Liver (tissue), 9 donors: Measurements from ENCODE around the gene S100A13. TPM values are rescaled to one million over a fixed set of nuclear protein-coding genes. Genes with fewer than 3 reads are reported as not detected.

Experiments used
- DNase-seq: peaks from one replicate; pipeline ENCODE4 v3.0.0-alpha.2; 2017; ENCODE audit warnings: low spot score
- H3K27ac ChIP-seq, 2 donors: one replicate each; pipeline ENCODE4 v1.7.0; 2013; ENCODE audit warnings: inconsistent platforms in 2 of 2, low read length in 2 of 2, control low read depth in 1 of 2, low read depth in 1 of 2, mild to moderate bottlenecking in 1 of 2
- H3K27me3 ChIP-seq, 4 donors: one replicate each; pipeline versions ENCODE4 v1.6.1 to v1.7.0; 2013; ENCODE audit warnings: low read length in 3 of 4, inconsistent platforms in 1 of 4, mild to moderate bottlenecking in 1 of 4, moderate library complexity in 1 of 4; ENCODE audit not compliant: control insufficient read depth in 4 of 4, insufficient read depth in 4 of 4
- H3K36me3 ChIP-seq, 4 donors: one replicate each; pipeline versions ENCODE4 v1.6.1 to v1.7.0; 2013; ENCODE audit warnings: low read length in 3 of 4, mild to moderate bottlenecking in 3 of 4, low read depth in 1 of 4, moderate library complexity in 1 of 4; ENCODE audit not compliant: control insufficient read depth in 4 of 4, insufficient read depth in 3 of 4
- H3K4me1 ChIP-seq, 4 donors: one replicate each; pipeline versions ENCODE4 v1.6.1 to v1.7.0; 2013; ENCODE audit warnings: low read length in 3 of 4, mild to moderate bottlenecking in 3 of 4, moderate library complexity in 1 of 4; ENCODE audit not compliant: control insufficient read depth in 4 of 4, insufficient read depth in 4 of 4
- H3K4me3 ChIP-seq, 3 donors: one replicate each; pipeline versions ENCODE4 v1.6.1 to v1.7.0; 2013; ENCODE audit warnings: low read length in 3 of 3, control low read depth in 1 of 3, low read depth in 1 of 3, mild to moderate bottlenecking in 1 of 3
- H3K9ac ChIP-seq, 2 donors: one replicate each; pipeline ENCODE4 v1.7.0; 2013; ENCODE audit warnings: low read length in 2 of 2, mild to moderate bottlenecking in 2 of 2, moderate library complexity in 2 of 2, control low read depth in 1 of 2, low read depth in 1 of 2
- H3K9me3 ChIP-seq, 4 donors: one replicate each; pipeline versions ENCODE4 v1.6.1 to v1.7.0; 2013; ENCODE audit warnings: low read length in 3 of 4; ENCODE audit not compliant: control insufficient read depth in 4 of 4
- ATF3 ChIP-seq: IDR thresholded peaks from 2 replicates; pipeline ENCODE4 v1.6.1; 2016; ENCODE audit warnings: antibody characterized with exemption
- EGR1 ChIP-seq, 2 donors: IDR thresholded peaks; 2 replicates each; pipeline ENCODE4 v1.6.1; 2016 to 2018; ENCODE audit warnings: antibody characterized with exemption in 2 of 2, low read depth in 2 of 2
- FOXA1 ChIP-seq: IDR thresholded peaks from 2 replicates; pipeline ENCODE4 v1.6.1; 2016; ENCODE audit warnings: antibody characterized with exemption
- FOXA2 ChIP-seq: IDR thresholded peaks from 2 replicates; pipeline ENCODE4 v1.6.1; 2016; ENCODE audit warnings: antibody characterized with exemption
- GABPA ChIP-seq, 2 donors: IDR thresholded peaks in 1 of 2; conservative IDR thresholded peaks in 1 of 2; 2 replicates each; pipeline ENCODE4 v1.6.1; 2016; ENCODE audit warnings: antibody characterized with exemption in 2 of 2, mild to moderate bottlenecking in 1 of 2, moderate library complexity in 1 of 2
- HNF4A ChIP-seq, 2 donors: conservative IDR thresholded peaks; 2 replicates each; pipeline ENCODE4 v1.6.1; 2016; ENCODE audit warnings: antibody characterized with exemption in 2 of 2, mild to moderate bottlenecking in 2 of 2
- HNF4G ChIP-seq: IDR thresholded peaks from 2 replicates; pipeline ENCODE4 v1.6.1; 2016; ENCODE audit warnings: antibody characterized with exemption
- JUND ChIP-seq, 2 donors: IDR thresholded peaks; 2 replicates each; pipeline ENCODE4 v1.6.1; 2016; ENCODE audit warnings: antibody characterized with exemption in 2 of 2
- MAX ChIP-seq: IDR thresholded peaks from 2 replicates; pipeline ENCODE4 v1.6.1; 2016; ENCODE audit warnings: antibody characterized with exemption
- NR2F2 ChIP-seq: IDR thresholded peaks from 2 replicates; pipeline ENCODE4 v1.6.1; 2016; ENCODE audit warnings: antibody characterized with exemption
- RAD21 ChIP-seq, 2 donors: IDR thresholded peaks; 2 replicates each; pipeline ENCODE4 v1.6.1; 2016; ENCODE audit warnings: antibody characterized with exemption in 2 of 2, mild to moderate bottlenecking in 2 of 2
- RXRA ChIP-seq, 2 donors: IDR thresholded peaks; 2 replicates each; pipeline ENCODE4 v1.6.1; 2017 to 2018; ENCODE audit warnings: antibody characterized with exemption in 2 of 2, mild to moderate bottlenecking in 1 of 2
- SP1 ChIP-seq: IDR thresholded peaks from 2 replicates; pipeline ENCODE4 v1.6.1; 2018; ENCODE audit warnings: antibody characterized with exemption, mild to moderate bottlenecking
- TAF1 ChIP-seq: conservative IDR thresholded peaks from 2 replicates; pipeline ENCODE4 v1.6.1; 2016; ENCODE audit warnings: antibody characterized with exemption, mild to moderate bottlenecking
- YY1 ChIP-seq: IDR thresholded peaks from 2 replicates; pipeline ENCODE4 v1.6.1; 2016; ENCODE audit warnings: antibody characterized with exemption, mild to moderate bottlenecking
- ZBTB33 ChIP-seq: IDR thresholded peaks from 2 replicates; pipeline ENCODE4 v1.6.1; 2016; ENCODE audit warnings: antibody characterized with exemption
- WGBS: extraction: QIAGEN DNeasy Blood & Tissue Kit; methylation state at CpG from one replicate; pipeline ENCODE4 v1.1.7; 2013; 5-methylcytosine and 5-hydroxymethylcytosine counted together
- polyA plus RNA-seq, 2 donors: library from polyadenylated mRNA; stranded (reverse) in 1 of 2; unstranded in 1 of 2; fragments of 200-250 nt in 1 of 2; fragments of >200 nt in 1 of 2; fragmentation: Nextera tagmentation in 1 of 2; extraction: Ambion mirVana in 1 of 2; gene quantifications; one replicate each; pipeline versions ENCODE4 v1.2.1 to v1.2.3, GENCODE V29; 2013 to 2015
- total RNA-seq, 2 donors: library from RNA; depleted of rRNA; stranded (reverse); fragments of >200 nt; gene quantifications; one replicate each; pipeline ENCODE4 v1.2.3, GENCODE V29; 2014
- TF ChIP-seq, protein P1 (sequence below): fragments of 150-350 bp; IDR thresholded peaks from 2 replicates; pipeline ENCODE4 v1.5.1; 2017; ENCODE audit warnings: improper control_type of control experiment, low read depth, low read length; ENCODE audit not compliant: missing input control
- TF ChIP-seq, protein P2 (sequence below): IDR thresholded peaks from 2 replicates; pipeline ENCODE4 v1.6.1; 2016; ENCODE audit warnings: antibody characterized with exemption, mild to moderate bottlenecking
- donor health status: healthy.
- donor health status: healthy.
- donor health status: healthy.
- donor health status: healthy.
- donor health status: healthy.

S100A13 gene
- total and polyA plus RNA-seq, 4 donors = 5.3 to 23.0 (median 15.7) TPM

- peak overlapping the region in 1 of 2 donors; percentile 50 for H3K27ac ChIP-seq
- no peak overlapping the region for H3K9ac ChIP-seq
- peak; percentile 56 for DNase-seq
- no peaks in the 10 kb centered on the region for H3K27me3 ChIP-seq
- H3K36me3 ChIP-seq = no peaks in the 10 kb centered on the region
- no peaks in the 10 kb centered on the region for H3K9me3 ChIP-seq
- H3K4me3 ChIP-seq = no peak overlapping the region
- peak in 1 of 2 donors; percentile 38 for TF ChIP-seq HNF4A (conservative IDR thresholded peaks at IDR 0.05)
- peak in 1 of 2 donors; percentile 25 for TF ChIP-seq RXRA (IDR thresholded peaks at IDR 0.05)
- TF ChIP-seq, protein P1, sequence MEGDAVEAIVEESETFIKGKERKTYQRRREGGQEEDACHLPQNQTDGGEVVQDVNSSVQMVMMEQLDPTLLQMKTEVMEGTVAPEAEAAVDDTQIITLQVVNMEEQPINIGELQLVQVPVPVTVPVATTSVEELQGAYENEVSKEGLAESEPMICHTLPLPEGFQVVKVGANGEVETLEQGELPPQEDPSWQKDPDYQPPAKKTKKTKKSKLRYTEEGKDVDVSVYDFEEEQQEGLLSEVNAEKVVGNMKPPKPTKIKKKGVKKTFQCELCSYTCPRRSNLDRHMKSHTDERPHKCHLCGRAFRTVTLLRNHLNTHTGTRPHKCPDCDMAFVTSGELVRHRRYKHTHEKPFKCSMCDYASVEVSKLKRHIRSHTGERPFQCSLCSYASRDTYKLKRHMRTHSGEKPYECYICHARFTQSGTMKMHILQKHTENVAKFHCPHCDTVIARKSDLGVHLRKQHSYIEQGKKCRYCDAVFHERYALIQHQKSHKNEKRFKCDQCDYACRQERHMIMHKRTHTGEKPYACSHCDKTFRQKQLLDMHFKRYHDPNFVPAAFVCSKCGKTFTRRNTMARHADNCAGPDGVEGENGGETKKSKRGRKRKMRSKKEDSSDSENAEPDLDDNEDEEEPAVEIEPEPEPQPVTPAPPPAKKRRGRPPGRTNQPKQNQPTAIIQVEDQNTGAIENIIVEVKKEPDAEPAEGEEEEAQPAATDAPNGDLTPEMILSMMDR = peak; percentile 95
- TF ChIP-seq YY1 = peak; percentile 19
- TF ChIP-seq ATF3 = no peak
- peak; percentile 98 to 100 for TF ChIP-seq RAD21 (IDR thresholded peaks at IDR 0.05)
- TF ChIP-seq FOXA1 = no peak
- peak in 1 of 2 donors; percentile 18 for TF ChIP-seq JUND (IDR thresholded peaks at IDR 0.05)
- peak; percentile 20 for TF ChIP-seq SP1
- H3K4me1 ChIP-seq = peaks cover 0 to 10% (median 4%) of the 10 kb centered on the region in 4 donors
- WGBS = 2% methylated on average over 3 of the region's 3 CpGs
These were observed 54.7 kb downstream of the S100A13 start for GRCh38 chr1:153572569-153573015.

- no peak for DNase-seq
- Histone ChIP-seq H3K4me1 (peaks cover 0 to 10% (median 4%) of the 10 kb centered on the region in 4 donors), H3K27ac (no peak overlapping the region)
These were observed 55.6 kb downstream of the S100A13 start for GRCh38 chr1:153571706-153572105.

More at GRCh38 chr1:153571706-153572105, 55.6 kb downstream of the S100A13 start:
- Histone ChIP-seq H3K27me3 (no peaks in the 10 kb centered on the region), H3K9me3 (no peaks in the 10 kb centered on the region), H3K36me3 (no peaks in the 10 kb centered on the region), H3K9ac (no peak overlapping the region), H3K4me3 (no peak overlapping the region)
- TF ChIP-seq FOXA1 (no peak), NR2F2 (no peak), TAF1 (no peak), EGR1 (IDR thresholded peaks at IDR 0.05; ENCODE audit: low read depth in 2 of 2) (no peak), YY1 (no peak), ATF3 (no peak), GABPA (IDR thresholded peaks at IDR 0.05 in 1 of 2, conservative IDR thresholded peaks at IDR 0.05 in 1 of 2) (no peak), HNF4G (no peak), JUND (IDR thresholded peaks at IDR 0.05) (no peak), HNF4A (conservative IDR thresholded peaks at IDR 0.05) (no peak), RAD21 (IDR thresholded peaks at IDR 0.05) (no peak), SP1 (no peak), MAX (no peak), RXRA (IDR thresholded peaks at IDR 0.05) (no peak), ZBTB33 (no peak), FOXA2 (no peak)
- TF ChIP-seq, protein P1 = no peak
- TF ChIP-seq, protein P2, sequence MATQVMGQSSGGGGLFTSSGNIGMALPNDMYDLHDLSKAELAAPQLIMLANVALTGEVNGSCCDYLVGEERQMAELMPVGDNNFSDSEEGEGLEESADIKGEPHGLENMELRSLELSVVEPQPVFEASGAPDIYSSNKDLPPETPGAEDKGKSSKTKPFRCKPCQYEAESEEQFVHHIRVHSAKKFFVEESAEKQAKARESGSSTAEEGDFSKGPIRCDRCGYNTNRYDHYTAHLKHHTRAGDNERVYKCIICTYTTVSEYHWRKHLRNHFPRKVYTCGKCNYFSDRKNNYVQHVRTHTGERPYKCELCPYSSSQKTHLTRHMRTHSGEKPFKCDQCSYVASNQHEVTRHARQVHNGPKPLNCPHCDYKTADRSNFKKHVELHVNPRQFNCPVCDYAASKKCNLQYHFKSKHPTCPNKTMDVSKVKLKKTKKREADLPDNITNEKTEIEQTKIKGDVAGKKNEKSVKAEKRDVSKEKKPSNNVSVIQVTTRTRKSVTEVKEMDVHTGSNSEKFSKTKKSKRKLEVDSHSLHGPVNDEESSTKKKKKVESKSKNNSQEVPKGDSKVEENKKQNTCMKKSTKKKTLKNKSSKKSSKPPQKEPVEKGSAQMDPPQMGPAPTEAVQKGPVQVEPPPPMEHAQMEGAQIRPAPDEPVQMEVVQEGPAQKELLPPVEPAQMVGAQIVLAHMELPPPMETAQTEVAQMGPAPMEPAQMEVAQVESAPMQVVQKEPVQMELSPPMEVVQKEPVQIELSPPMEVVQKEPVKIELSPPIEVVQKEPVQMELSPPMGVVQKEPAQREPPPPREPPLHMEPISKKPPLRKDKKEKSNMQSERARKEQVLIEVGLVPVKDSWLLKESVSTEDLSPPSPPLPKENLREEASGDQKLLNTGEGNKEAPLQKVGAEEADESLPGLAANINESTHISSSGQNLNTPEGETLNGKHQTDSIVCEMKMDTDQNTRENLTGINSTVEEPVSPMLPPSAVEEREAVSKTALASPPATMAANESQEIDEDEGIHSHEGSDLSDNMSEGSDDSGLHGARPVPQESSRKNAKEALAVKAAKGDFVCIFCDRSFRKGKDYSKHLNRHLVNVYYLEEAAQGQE = no peak
- 71% methylated on average over 7 of the region's 7 CpGs for WGBS
